H9 (cell line): Measurements from ENCODE around the gene DNAJC9. TPM values are rescaled to one million over a fixed set of nuclear protein-coding genes. Genes with fewer than 3 reads are reported as not detected.

ENCODE experiments used
- DNase-seq: peaks from one replicate; pipeline ENCODE4 v3.0.0-alpha.2; 2017
- H2AFZ ChIP-seq: one replicate; pipeline ENCODE4 v1.6.1; 2013; ENCODE audit warnings: mild to moderate bottlenecking, low read length, control low read depth, moderate library complexity
- H2AK5ac ChIP-seq: 2 replicates; pipeline ENCODE4 v1.6.1; 2013; ENCODE audit warnings: low read length, control low read depth, mixed read lengths; ENCODE audit not compliant: insufficient read length
- H2BK120ac ChIP-seq: one replicate; pipeline ENCODE4 v1.6.1; 2013; ENCODE audit warnings: low read depth, mild to moderate bottlenecking, low read length, control low read depth, inconsistent platforms; ENCODE audit not compliant: poor library complexity, severe bottlenecking
- H2BK12ac ChIP-seq: 2 replicates; pipeline ENCODE4 v1.6.1; 2013; ENCODE audit warnings: low read length, control low read depth, mixed read lengths, low read depth; ENCODE audit not compliant: insufficient read length
- H2BK15ac ChIP-seq: 2 replicates; pipeline ENCODE4 v1.6.1; 2013; ENCODE audit warnings: low read depth, low read length, control low read depth
- H2BK20ac ChIP-seq: one replicate; pipeline ENCODE4 v1.6.1; 2013; ENCODE audit warnings: low read depth, mild to moderate bottlenecking, low read length, control low read depth, inconsistent platforms; ENCODE audit not compliant: poor library complexity, severe bottlenecking
- H2BK5ac ChIP-seq: 2 replicates; pipeline ENCODE4 v1.6.1; 2013; ENCODE audit warnings: low read length, control low read depth, mixed read lengths; ENCODE audit not compliant: insufficient read length
- H3K14ac ChIP-seq: 2 replicates; pipeline ENCODE4 v1.6.1; 2013; ENCODE audit warnings: low read length, control low read depth; ENCODE audit not compliant: insufficient read depth
- H3K18ac ChIP-seq: 2 replicates; pipeline ENCODE4 v1.6.1; 2013; ENCODE audit warnings: low read depth, mild to moderate bottlenecking, mixed read lengths, low read length, control low read depth; ENCODE audit not compliant: insufficient read length
- H3K23ac ChIP-seq: 2 replicates; pipeline ENCODE4 v1.6.1; 2013; ENCODE audit warnings: low read length, control low read depth, mixed read lengths, low read depth; ENCODE audit not compliant: insufficient read length
- H3K23me2 ChIP-seq: 2 replicates; pipeline ENCODE4 v1.6.1; 2013; ENCODE audit warnings: low read depth, mild to moderate bottlenecking, mixed read lengths, low read length, control low read depth; ENCODE audit not compliant: insufficient read length, poor library complexity, severe bottlenecking
- H3K27ac ChIP-seq: 2 replicates; pipeline ENCODE4 v1.5.1; 2013; ENCODE audit warnings: low read length, control low read depth, mixed read lengths, low read depth; ENCODE audit not compliant: insufficient read length
- H3K27me3 ChIP-seq: 2 replicates; pipeline ENCODE4 v1.6.1; 2013; ENCODE audit warnings: low read length, control low read depth, inconsistent platforms; ENCODE audit not compliant: insufficient read depth
- H3K4ac ChIP-seq: 2 replicates; pipeline ENCODE4 v1.6.1; 2013; ENCODE audit warnings: low read depth, mild to moderate bottlenecking, control low read depth, inconsistent platforms, low read length, moderate library complexity
- H3K4me1 ChIP-seq: 2 replicates; pipeline ENCODE4 v1.6.1; 2013; ENCODE audit warnings: low read length, control low read depth, inconsistent platforms; ENCODE audit not compliant: insufficient read depth
- H3K4me2 ChIP-seq: 2 replicates; pipeline ENCODE4 v1.6.1; 2013; ENCODE audit warnings: low read length, control low read depth, mixed read lengths; ENCODE audit not compliant: insufficient read length, insufficient read depth
- H3K56ac ChIP-seq: 2 replicates; pipeline ENCODE4 v1.6.1; 2013; ENCODE audit warnings: low read depth, mild to moderate bottlenecking, mixed read lengths, low read length, control low read depth; ENCODE audit not compliant: insufficient read length
- H3K79me1 ChIP-seq: 2 replicates; pipeline ENCODE4 v1.6.1; 2013; ENCODE audit warnings: low read depth, mild to moderate bottlenecking, moderate library complexity, low read length, control low read depth, inconsistent platforms; ENCODE audit not compliant: insufficient read depth, poor library complexity, severe bottlenecking
- H3K79me2 ChIP-seq: 2 replicates; pipeline ENCODE4 v1.6.1; 2013; ENCODE audit warnings: low read length, control low read depth, inconsistent platforms; ENCODE audit not compliant: insufficient read depth
- H3K9ac ChIP-seq: 2 replicates; pipeline ENCODE4 v1.6.1; 2013; ENCODE audit warnings: low read length, control low read depth, mixed read lengths; ENCODE audit not compliant: insufficient read length; ENCODE audit errors: extremely low read depth
- H3K9me3 ChIP-seq: one replicate; pipeline ENCODE4 v1.6.1; 2013; ENCODE audit warnings: low read depth, low read length, inconsistent platforms; ENCODE audit not compliant: control insufficient read depth
- H3T11ph ChIP-seq: one replicate; pipeline ENCODE4 v1.6.1; 2013; ENCODE audit warnings: mild to moderate bottlenecking, low read length, control low read depth, inconsistent platforms
- H4K20me1 ChIP-seq: one replicate; pipeline ENCODE4 v1.6.1; 2013; ENCODE audit not compliant: control insufficient read depth, insufficient read length, insufficient read depth
- H4K5ac ChIP-seq: 2 replicates; pipeline ENCODE4 v1.6.1; 2013; ENCODE audit warnings: low read depth, mild to moderate bottlenecking, mixed read lengths, low read length, control low read depth; ENCODE audit not compliant: insufficient read length
- H4K8ac ChIP-seq: replicated peaks from 2 replicates; pipeline ENCODE4 v1.6.1; 2013; ENCODE audit warnings: low read length, control low read depth, mixed read lengths, low read depth; ENCODE audit not compliant: insufficient read length
- H4K91ac ChIP-seq: 2 replicates; pipeline ENCODE4 v1.6.1; 2013; ENCODE audit warnings: low read depth, mild to moderate bottlenecking, moderate library complexity, mixed read lengths, low read length, control low read depth; ENCODE audit not compliant: insufficient read length
- H3K27ac Mint-ChIP-seq, 3 experiments: 2 replicates in 2 of 3; 3 replicates in 1 of 3; pipeline ENCODE4 v1.8.0; 2020 to 2021; ENCODE audit warnings: mixed read lengths in 3 of 3, mild to moderate bottlenecking in 1 of 3, moderate library complexity in 1 of 3
- H3K27me3 Mint-ChIP-seq: 2 replicates; pipeline ENCODE4 v1.8.0; 2021; ENCODE audit warnings: low read depth, mild to moderate bottlenecking, moderate library complexity, mixed read lengths
- H3K36me3 Mint-ChIP-seq, 3 experiments: 2 replicates in 2 of 3; 3 replicates in 1 of 3; pipeline ENCODE4 v1.8.0; 2020 to 2021; ENCODE audit warnings: low read depth in 3 of 3, mixed read lengths in 3 of 3; ENCODE audit not compliant: insufficient read depth in 1 of 3
- H3K4me1 Mint-ChIP-seq, 2 experiments: 2 replicates each; pipeline ENCODE4 v1.8.0; 2020; ENCODE audit warnings: mixed read lengths in 2 of 2
- H3K4me3 Mint-ChIP-seq, 2 experiments: 2 replicates in 1 of 2; 3 replicates in 1 of 2; pipeline ENCODE4 v1.8.0; 2020 to 2021; ENCODE audit warnings: mild to moderate bottlenecking in 2 of 2, mixed read lengths in 2 of 2, moderate library complexity in 1 of 2
- H3K9me3 Mint-ChIP-seq, 2 experiments: 2 replicates in 1 of 2; 3 replicates in 1 of 2; pipeline ENCODE4 v1.8.0; 2020; ENCODE audit warnings: mild to moderate bottlenecking in 2 of 2, mixed read lengths in 2 of 2, moderate library complexity in 1 of 2
- CTCF ChIP-seq: fragments of 200-600 bp; sonication (generic); conservative IDR thresholded peaks from 3 replicates; pipeline ENCODE4 v1.8.0; 2021; ENCODE audit warnings: antibody characterized with exemption, mild to moderate bottlenecking
- WGBS: extraction: QIAGEN DNeasy Blood & Tissue Kit; methylation state at CpG from one replicate; pipeline ENCODE4 v1.1.7; 2013; ENCODE audit warnings: missing lambda C conversion rate, low lambda C conversion rate, mixed read lengths; ENCODE audit not compliant: insufficient read length; ENCODE audit errors: extremely low coverage; 5-methylcytosine and 5-hydroxymethylcytosine counted together
- long read RNA-seq: library from polyadenylated mRNA; unstranded; transcript quantifications from one replicate; pipeline ENCODE4 v2.0.0, GENCODE V29; 2020
- total RNA-seq: library from RNA; stranded (reverse); gene quantifications from 2 replicates; pipeline ENCODE4 v1.2.1, GENCODE V29; 2021

Gene DNAJC9
- 45.7 and 47.7 TPM in 2 replicates for total RNA-seq
- long read RNA-seq, transcript DNAJC9-201 (5 exons, 3,032 nt): major isoform, 634 of 758 reads
- long read RNA-seq, partial matches to known transcripts: 48 of 758 reads
- long read RNA-seq, other reads (novel, unspliced or antisense): 76 of 758 reads

DNA sequence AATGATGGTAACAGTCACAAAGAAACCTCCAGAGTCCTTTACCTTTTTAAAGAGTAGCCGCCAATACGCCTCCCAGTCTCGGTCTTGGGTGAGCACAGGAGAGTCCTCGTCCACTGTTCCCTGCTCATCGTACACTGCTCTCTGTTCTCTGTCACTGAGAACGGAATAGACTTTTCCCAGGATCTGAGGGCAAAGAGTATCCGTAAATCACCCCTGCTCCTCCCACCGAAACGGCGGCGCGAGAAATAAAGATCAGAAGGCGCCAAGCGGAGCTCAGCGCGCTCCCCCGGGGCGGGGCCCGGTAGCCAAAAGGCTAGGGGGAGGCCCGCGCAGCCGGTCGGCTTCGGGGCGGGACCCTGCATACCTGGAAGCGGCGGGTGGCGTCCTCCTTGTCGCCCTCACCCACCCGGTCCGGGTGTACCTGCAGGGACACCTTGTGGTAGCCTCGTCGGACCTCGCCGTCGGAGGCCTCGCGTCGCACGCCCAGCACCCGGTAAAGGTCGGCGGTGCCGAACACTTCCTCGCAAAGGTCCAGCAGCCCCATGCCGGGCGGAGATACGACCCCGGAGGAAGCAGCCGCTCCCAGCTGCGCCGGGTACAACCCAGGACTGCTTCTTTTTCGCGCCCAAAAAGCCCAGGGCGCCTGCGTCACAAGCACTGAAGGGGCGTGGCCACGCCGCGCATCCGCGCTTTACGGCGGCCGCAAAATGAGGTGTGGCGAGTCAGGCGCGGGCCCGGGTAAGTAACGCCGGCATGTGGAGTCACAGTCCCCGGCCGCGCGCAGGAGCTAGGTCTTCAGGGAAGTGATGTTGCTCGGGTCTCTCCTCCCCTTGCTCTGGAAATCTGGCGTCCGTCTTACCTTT lies at the start of gene DNAJC9:
DNAJC9 (minus strand) TSS at position 610 of the 863 bp plus-strand sequence; CDS start at position 544, 66 bp downstream.
- Mint-ChIP-seq H3K36me3 (peaks cover 57 to 78% (median 66%) of the 10 kb centered on the region in 3 experiments), H3K27ac (peak within 1 kb of the TSS; percentile 99 to 100 (median 99)), H3K4me3 (peak within 1 kb of the TSS; percentile 99), H3K4me1 (peaks cover 30 to 40% of the 10 kb centered on the region in 2 experiments), H3K9me3 (no peaks in the 10 kb centered on the region; a peak in 1 of 5 replicates), H3K27me3 (no peaks in the 10 kb centered on the region)
- peak within 1 kb of the TSS; percentile 86 for H2BK5ac ChIP-seq
- H2AFZ ChIP-seq: no peak within 1 kb of the TSS
- no peaks in the 10 kb centered on the region for H4K20me1 ChIP-seq
- H3K9ac ChIP-seq: peak within 1 kb of the TSS; percentile 98
- peak within 1 kb of the TSS; percentile 50 for H4K8ac ChIP-seq
- peaks cover 21% of the 10 kb centered on the region for H3K79me1 ChIP-seq
- no peak within 1 kb of the TSS for H2BK12ac ChIP-seq
- no peak within 1 kb of the TSS for H2AK5ac ChIP-seq
- no peak within 1 kb of the TSS for H2BK120ac ChIP-seq
- peak; percentile 96 for DNase-seq
- peak within 1 kb of the TSS; percentile 98 for H3K18ac ChIP-seq
- H3T11ph ChIP-seq: no peak within 1 kb of the TSS
- no peak within 1 kb of the TSS for H3K23ac ChIP-seq
- TF ChIP-seq CTCF: peak; percentile 13; the same call in 1 of the 3 replicates
- H4K91ac ChIP-seq: no peak within 1 kb of the TSS
- peaks cover 6% of the 10 kb centered on the region for H3K23me2 ChIP-seq
- peaks cover 13% of the 10 kb centered on the region; the same call in 1 of the 2 replicates for H3K79me2 ChIP-seq
- no peaks in the 10 kb centered on the region for H3K9me3 ChIP-seq
- peak within 1 kb of the TSS; percentile 91 for H3K27ac ChIP-seq
- no CpG with 5 or more reads among the region's 78 CpGs for WGBS
- H3K27me3 ChIP-seq: no peaks in the 10 kb centered on the region
- H2BK20ac ChIP-seq: no peak within 1 kb of the TSS
- no peak within 1 kb of the TSS for H4K5ac ChIP-seq
- peak within 1 kb of the TSS; percentile 26 for H3K56ac ChIP-seq
- no peak within 1 kb of the TSS; the same call in 1 of the 2 replicates for H3K4ac ChIP-seq
- peak within 1 kb of the TSS; percentile 48 for H3K4me2 ChIP-seq
- no peak within 1 kb of the TSS for H2BK15ac ChIP-seq
- H3K4me1 ChIP-seq: no peaks in the 10 kb centered on the region
- H3K14ac ChIP-seq: peak within 1 kb of the TSS; percentile 98
